ENCODE results near the gene WNT2.
"Not testable (repeated sequence)": the region's sequence is repeated elsewhere in the genome, so short reads cannot be mapped to it uniquely, and the experiment has no call there.

Gene WNT2

GRCh38 chr7:117308891-117309290 lies 14.0 kb downstream of the WNT2 start:
- no peak overlapping the region for H3K27ac ChIP-seq (ENCODE audit: low read length)
- no peak overlapping the region for H3K4me3 ChIP-seq (ENCODE audit: low read length in 2 of 2)
- no peaks in the 10 kb centered on the region for H3K27me3 ChIP-seq (ENCODE audit: control insufficient read depth in 1 of 2, insufficient read depth in 2 of 2, low read length in 2 of 2)
- no peaks in the 10 kb centered on the region for H3K4me1 ChIP-seq (ENCODE audit: control insufficient read depth, insufficient read depth, low read length)
- H3K36me3 ChIP-seq (ENCODE audit: control insufficient read depth in 2 of 2, insufficient read depth in 2 of 2, low read length in 2 of 2) = no peaks in the 10 kb centered on the region
- no peaks in the 10 kb centered on the region for H3K9me3 ChIP-seq (ENCODE audit: control insufficient read depth in 2 of 2, low read length in 2 of 2)
- H3K9ac ChIP-seq (ENCODE audit: low read length in 2 of 2) = no peak overlapping the region

- H3K27ac ChIP-seq (ENCODE audit: low read length) = no peak overlapping the region
- no peak overlapping the region for H3K4me3 ChIP-seq (ENCODE audit: low read length in 2 of 2)
- peaks cover 0 to 3% of the 10 kb centered on the region in 2 donors for H3K27me3 ChIP-seq (ENCODE audit: control insufficient read depth in 1 of 2, insufficient read depth in 2 of 2, low read length in 2 of 2)
- no peaks in the 10 kb centered on the region for H3K4me1 ChIP-seq (ENCODE audit: control insufficient read depth, insufficient read depth, low read length)
- no peak overlapping the region for H3K9ac ChIP-seq (ENCODE audit: low read length in 2 of 2)
- H3K9me3 ChIP-seq (ENCODE audit: control insufficient read depth in 2 of 2, low read length in 2 of 2) = no peaks in the 10 kb centered on the region
- H3K36me3 ChIP-seq (ENCODE audit: control insufficient read depth in 2 of 2, insufficient read depth in 2 of 2, low read length in 2 of 2) = no peaks in the 10 kb centered on the region
Measured at GRCh38 chr7:117302396-117302795, 20.5 kb downstream of the WNT2 start.

- not testable (repeated sequence) for H3K4me3 ChIP-seq (ENCODE audit: low read length in 2 of 2); H3K36me3 ChIP-seq (ENCODE audit: control insufficient read depth in 2 of 2, insufficient read depth in 2 of 2, low read length in 2 of 2); H3K9me3 ChIP-seq (ENCODE audit: control insufficient read depth in 2 of 2, low read length in 2 of 2); H3K27me3 ChIP-seq (ENCODE audit: control insufficient read depth in 1 of 2, insufficient read depth in 2 of 2, low read length in 2 of 2); H3K4me1 ChIP-seq (ENCODE audit: control insufficient read depth, insufficient read depth, low read length); H3K27ac ChIP-seq (ENCODE audit: low read length); H3K9ac ChIP-seq (ENCODE audit: low read length in 2 of 2)
Measured at GRCh38 chr7:117300506-117300905, 22.4 kb downstream of the WNT2 start.

- no peak overlapping the region for H3K9ac ChIP-seq (ENCODE audit: low read length in 2 of 2)
- H3K4me3 ChIP-seq (ENCODE audit: low read length in 2 of 2) = no peak overlapping the region
- no peaks in the 10 kb centered on the region for H3K4me1 ChIP-seq (ENCODE audit: control insufficient read depth, insufficient read depth, low read length)
- peaks cover 0 to 3% of the 10 kb centered on the region in 2 donors for H3K27me3 ChIP-seq (ENCODE audit: control insufficient read depth in 1 of 2, insufficient read depth in 2 of 2, low read length in 2 of 2)
- no peaks in the 10 kb centered on the region for H3K9me3 ChIP-seq (ENCODE audit: control insufficient read depth in 2 of 2, low read length in 2 of 2)
- no peak overlapping the region for H3K27ac ChIP-seq (ENCODE audit: low read length)
- H3K36me3 ChIP-seq (ENCODE audit: control insufficient read depth in 2 of 2, insufficient read depth in 2 of 2, low read length in 2 of 2) = no peaks in the 10 kb centered on the region
Measured at GRCh38 chr7:117297606-117298005, 25.3 kb downstream of the WNT2 start.

- Histone ChIP-seq H3K36me3 (ENCODE audit: control insufficient read depth in 2 of 2, insufficient read depth in 2 of 2, low read length in 2 of 2) (no peaks in the 10 kb centered on the region), H3K4me1 (ENCODE audit: control insufficient read depth, insufficient read depth, low read length) (no peaks in the 10 kb centered on the region), H3K9me3 (ENCODE audit: control insufficient read depth in 2 of 2, low read length in 2 of 2) (no peaks in the 10 kb centered on the region), H3K4me3 (ENCODE audit: low read length in 2 of 2) (no peak overlapping the region), H3K9ac (ENCODE audit: low read length in 2 of 2) (no peak overlapping the region), H3K27ac (ENCODE audit: low read length) (no peak overlapping the region), H3K27me3 (ENCODE audit: control insufficient read depth in 1 of 2, insufficient read depth in 2 of 2, low read length in 2 of 2) (peaks cover 0 to 3% of the 10 kb centered on the region in 2 donors)
Measured at GRCh38 chr7:117296066-117296465, 26.8 kb downstream of the WNT2 start.

GRCh38 chr7:117285826-117286225 lies 37.0 kb downstream of the WNT2 start:
- no peak overlapping the region for H3K27ac ChIP-seq (ENCODE audit: low read length)
- no peaks in the 10 kb centered on the region for H3K4me1 ChIP-seq (ENCODE audit: control insufficient read depth, insufficient read depth, low read length)
- H3K27me3 ChIP-seq (ENCODE audit: control insufficient read depth in 1 of 2, insufficient read depth in 2 of 2, low read length in 2 of 2) = no peaks in the 10 kb centered on the region
- H3K36me3 ChIP-seq (ENCODE audit: control insufficient read depth in 2 of 2, insufficient read depth in 2 of 2, low read length in 2 of 2) = no peaks in the 10 kb centered on the region
- H3K4me3 ChIP-seq (ENCODE audit: low read length in 2 of 2) = no peak overlapping the region
- H3K9ac ChIP-seq (ENCODE audit: low read length in 2 of 2) = no peak overlapping the region
- no peaks in the 10 kb centered on the region for H3K9me3 ChIP-seq (ENCODE audit: control insufficient read depth in 2 of 2, low read length in 2 of 2)

GRCh38 chr7:117284692-117285091 lies 38.2 kb downstream of the WNT2 start:
- Histone ChIP-seq H3K9ac (ENCODE audit: low read length in 2 of 2) (no peak overlapping the region), H3K27me3 (ENCODE audit: control insufficient read depth in 1 of 2, insufficient read depth in 2 of 2, low read length in 2 of 2) (no peaks in the 10 kb centered on the region), H3K9me3 (ENCODE audit: control insufficient read depth in 2 of 2, low read length in 2 of 2) (no peaks in the 10 kb centered on the region), H3K4me1 (ENCODE audit: control insufficient read depth, insufficient read depth, low read length) (no peaks in the 10 kb centered on the region), H3K4me3 (ENCODE audit: low read length in 2 of 2) (no peak overlapping the region), H3K27ac (ENCODE audit: low read length) (no peak overlapping the region), H3K36me3 (ENCODE audit: control insufficient read depth in 2 of 2, insufficient read depth in 2 of 2, low read length in 2 of 2) (no peaks in the 10 kb centered on the region)

GRCh38 chr7:117283779-117284178 lies 39.1 kb downstream of the WNT2 start:
- Histone ChIP-seq H3K9ac (ENCODE audit: low read length in 2 of 2) (no peak overlapping the region), H3K4me3 (ENCODE audit: low read length in 2 of 2) (no peak overlapping the region), H3K9me3 (ENCODE audit: control insufficient read depth in 2 of 2, low read length in 2 of 2) (no peaks in the 10 kb centered on the region), H3K4me1 (ENCODE audit: control insufficient read depth, insufficient read depth, low read length) (no peaks in the 10 kb centered on the region), H3K27me3 (ENCODE audit: control insufficient read depth in 1 of 2, insufficient read depth in 2 of 2, low read length in 2 of 2) (no peaks in the 10 kb centered on the region), H3K27ac (ENCODE audit: low read length) (no peak overlapping the region), H3K36me3 (ENCODE audit: control insufficient read depth in 2 of 2, insufficient read depth in 2 of 2, low read length in 2 of 2) (no peaks in the 10 kb centered on the region)

GRCh38 chr7:117283371-117283770 lies 39.5 kb downstream of the WNT2 start:
- no peaks in the 10 kb centered on the region for H3K9me3 ChIP-seq (ENCODE audit: control insufficient read depth in 2 of 2, low read length in 2 of 2)
- H3K4me1 ChIP-seq (ENCODE audit: control insufficient read depth, insufficient read depth, low read length) = no peaks in the 10 kb centered on the region
- no peaks in the 10 kb centered on the region for H3K27me3 ChIP-seq (ENCODE audit: control insufficient read depth in 1 of 2, insufficient read depth in 2 of 2, low read length in 2 of 2)
- H3K4me3 ChIP-seq (ENCODE audit: low read length in 2 of 2) = no peak overlapping the region
- no peaks in the 10 kb centered on the region for H3K36me3 ChIP-seq (ENCODE audit: control insufficient read depth in 2 of 2, insufficient read depth in 2 of 2, low read length in 2 of 2)
- H3K27ac ChIP-seq (ENCODE audit: low read length) = no peak overlapping the region
- H3K9ac ChIP-seq (ENCODE audit: low read length in 2 of 2) = no peak overlapping the region

- Histone ChIP-seq H3K9ac (ENCODE audit: low read length in 2 of 2) (no peak overlapping the region), H3K9me3 (ENCODE audit: control insufficient read depth in 2 of 2, low read length in 2 of 2) (no peaks in the 10 kb centered on the region), H3K27me3 (ENCODE audit: control insufficient read depth in 1 of 2, insufficient read depth in 2 of 2, low read length in 2 of 2) (no peaks in the 10 kb centered on the region), H3K4me3 (ENCODE audit: low read length in 2 of 2) (no peak overlapping the region), H3K4me1 (ENCODE audit: control insufficient read depth, insufficient read depth, low read length) (no peaks in the 10 kb centered on the region), H3K27ac (ENCODE audit: low read length) (no peak overlapping the region), H3K36me3 (ENCODE audit: control insufficient read depth in 2 of 2, insufficient read depth in 2 of 2, low read length in 2 of 2) (no peaks in the 10 kb centered on the region)
Measured at GRCh38 chr7:117282239-117282812, 40.5 kb downstream of the WNT2 start.

- no peaks in the 10 kb centered on the region for H3K4me1 ChIP-seq (ENCODE audit: control insufficient read depth, insufficient read depth, low read length)
- no peaks in the 10 kb centered on the region for H3K36me3 ChIP-seq (ENCODE audit: control insufficient read depth in 2 of 2, insufficient read depth in 2 of 2, low read length in 2 of 2)
- no peak overlapping the region for H3K27ac ChIP-seq (ENCODE audit: low read length)
- no peak overlapping the region for H3K4me3 ChIP-seq (ENCODE audit: low read length in 2 of 2)
- no peaks in the 10 kb centered on the region for H3K27me3 ChIP-seq (ENCODE audit: control insufficient read depth in 1 of 2, insufficient read depth in 2 of 2, low read length in 2 of 2)
- H3K9ac ChIP-seq (ENCODE audit: low read length in 2 of 2) = no peak overlapping the region
- H3K9me3 ChIP-seq (ENCODE audit: control insufficient read depth in 2 of 2, low read length in 2 of 2) = no peaks in the 10 kb centered on the region
Measured at GRCh38 chr7:117281562-117281961, 41.3 kb downstream of the WNT2 start.

Data from stomach smooth muscle (tissue), 2 donors.